Adipocyte (in vitro differentiated cells): ENCODE data around the gene DEFB131B.
"Not testable (repeated sequence)": the region's sequence is repeated elsewhere in the genome, so short reads cannot be mapped to it uniquely, and the experiment has no call there.

Experiments
- DNase-seq: peaks from one replicate; pipeline ENCODE4 v3.0.0-alpha.2; 2015; ENCODE audit warnings: low read depth
- H3K27me3 ChIP-seq: replicated peaks from 2 replicates; pipeline ENCODE4 v1.7.0; 2013; ENCODE audit warnings: mild to moderate bottlenecking, low read length, moderate library complexity; ENCODE audit not compliant: control insufficient read depth, insufficient read depth
- H3K36me3 ChIP-seq: 2 replicates; pipeline ENCODE4 v1.7.0; 2013; ENCODE audit warnings: low read length, mild to moderate bottlenecking, moderate library complexity; ENCODE audit not compliant: control insufficient read depth, insufficient read depth, severe bottlenecking
- H3K4me1 ChIP-seq: 2 replicates; pipeline ENCODE4 v1.7.0; 2013; ENCODE audit warnings: mild to moderate bottlenecking, low read length, moderate library complexity; ENCODE audit not compliant: control insufficient read depth, insufficient read depth
- H3K4me3 ChIP-seq: 2 replicates; pipeline ENCODE4 v1.7.0; 2013; ENCODE audit warnings: mild to moderate bottlenecking, low read length, moderate library complexity
- H3K9ac ChIP-seq: 2 replicates; pipeline ENCODE4 v1.7.0; 2013; ENCODE audit warnings: mild to moderate bottlenecking, low read length, moderate library complexity
- H3K9me3 ChIP-seq: 2 replicates; pipeline ENCODE4 v1.7.0; 2013; ENCODE audit warnings: mild to moderate bottlenecking, low read length, moderate library complexity; ENCODE audit not compliant: control insufficient read depth

DEFB131B gene

DNA sequence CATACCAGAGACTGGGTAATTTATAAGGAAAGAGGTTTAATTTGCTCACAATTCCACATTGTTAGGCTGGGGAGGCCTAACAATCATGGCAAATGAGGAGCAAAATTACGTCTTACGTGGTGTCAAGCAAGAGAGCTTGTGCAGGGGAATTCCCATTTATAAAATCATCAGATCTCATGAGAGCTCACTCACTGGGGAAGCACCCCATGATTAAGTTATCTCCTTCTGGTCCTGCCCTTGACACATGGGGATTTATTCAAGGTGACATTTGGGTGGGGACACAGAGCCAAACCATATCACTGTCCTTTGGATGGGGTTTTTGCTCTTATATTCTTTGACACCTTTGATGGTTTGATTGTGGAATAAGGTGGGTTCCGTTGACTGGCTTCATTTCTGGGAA is 8.3 kb upstream of the DEFB131B start:
- not testable (repeated sequence) for H3K27me3 ChIP-seq, H3K4me1 ChIP-seq, H3K9me3 ChIP-seq, H3K9ac ChIP-seq, DNase-seq, H3K36me3 ChIP-seq, H3K4me3 ChIP-seq

DNA sequence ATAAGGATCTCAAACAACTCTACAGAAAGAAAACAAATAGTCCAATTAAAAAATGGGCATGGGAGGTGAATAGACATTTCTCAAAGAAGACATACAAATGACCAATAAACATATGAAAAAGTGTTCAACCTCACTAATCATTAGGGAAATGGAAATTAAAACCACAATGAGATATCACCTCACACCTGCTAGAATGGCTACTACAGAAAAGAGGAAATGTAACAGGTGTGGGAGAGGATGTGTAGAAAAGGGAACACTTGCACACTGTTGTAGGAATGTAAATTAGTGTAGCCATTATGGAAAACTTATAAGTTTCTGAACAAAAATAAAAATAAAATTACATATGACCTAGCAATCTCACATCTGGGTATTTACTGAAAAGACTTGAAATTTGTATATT is 7.6 kb upstream of the DEFB131B start:
- H3K9ac ChIP-seq, H3K36me3 ChIP-seq, H3K4me3 ChIP-seq, H3K9me3 ChIP-seq, H3K27me3 ChIP-seq, H3K4me1 ChIP-seq, DNase-seq: not testable (repeated sequence)

DNA sequence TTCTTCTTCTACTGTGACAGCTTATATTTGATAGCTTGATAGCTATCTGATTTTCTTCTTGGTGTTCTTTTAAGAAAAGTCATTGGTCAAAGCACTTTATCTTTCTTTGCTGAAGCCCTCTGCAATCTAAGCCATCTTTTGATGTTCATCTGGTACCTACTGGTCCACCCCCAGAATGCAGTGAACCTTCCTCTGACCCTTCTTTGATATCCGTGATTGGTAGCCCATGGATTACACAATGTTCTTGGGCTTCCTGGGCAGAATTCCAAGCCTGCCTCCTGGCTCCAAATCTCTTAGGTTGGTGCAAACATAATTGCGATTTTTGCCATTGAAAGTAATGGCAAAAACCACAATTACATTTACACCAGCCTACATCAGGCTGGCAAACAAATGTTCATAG is 2.0 kb upstream of the DEFB131B start:
- H3K9ac ChIP-seq, H3K36me3 ChIP-seq, H3K9me3 ChIP-seq, H3K4me3 ChIP-seq, DNase-seq, H3K4me1 ChIP-seq, H3K27me3 ChIP-seq: not testable (repeated sequence)

DNA sequence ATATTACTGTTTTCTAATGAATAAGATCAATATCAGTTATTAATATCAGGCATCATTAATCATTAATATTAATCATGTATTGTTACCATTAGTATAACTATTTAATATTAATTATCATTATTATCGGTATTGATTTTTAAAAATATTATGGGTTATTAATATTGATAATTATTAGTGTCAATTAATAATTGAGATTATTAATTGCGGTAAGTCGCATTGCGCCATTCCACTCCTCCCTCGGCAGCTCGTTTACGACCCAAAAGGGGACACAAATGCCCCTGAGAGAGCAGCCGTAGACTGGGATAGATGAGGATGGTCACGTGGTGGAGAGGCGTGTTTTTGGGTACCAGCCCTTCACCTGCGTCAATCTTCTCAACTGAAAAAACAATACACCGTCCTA is 7.6 kb downstream of the DEFB131B start:
- DNase-seq, H3K36me3 ChIP-seq, H3K4me1 ChIP-seq, H3K9me3 ChIP-seq, H3K4me3 ChIP-seq, H3K27me3 ChIP-seq, H3K9ac ChIP-seq: not testable (repeated sequence)

DNA sequence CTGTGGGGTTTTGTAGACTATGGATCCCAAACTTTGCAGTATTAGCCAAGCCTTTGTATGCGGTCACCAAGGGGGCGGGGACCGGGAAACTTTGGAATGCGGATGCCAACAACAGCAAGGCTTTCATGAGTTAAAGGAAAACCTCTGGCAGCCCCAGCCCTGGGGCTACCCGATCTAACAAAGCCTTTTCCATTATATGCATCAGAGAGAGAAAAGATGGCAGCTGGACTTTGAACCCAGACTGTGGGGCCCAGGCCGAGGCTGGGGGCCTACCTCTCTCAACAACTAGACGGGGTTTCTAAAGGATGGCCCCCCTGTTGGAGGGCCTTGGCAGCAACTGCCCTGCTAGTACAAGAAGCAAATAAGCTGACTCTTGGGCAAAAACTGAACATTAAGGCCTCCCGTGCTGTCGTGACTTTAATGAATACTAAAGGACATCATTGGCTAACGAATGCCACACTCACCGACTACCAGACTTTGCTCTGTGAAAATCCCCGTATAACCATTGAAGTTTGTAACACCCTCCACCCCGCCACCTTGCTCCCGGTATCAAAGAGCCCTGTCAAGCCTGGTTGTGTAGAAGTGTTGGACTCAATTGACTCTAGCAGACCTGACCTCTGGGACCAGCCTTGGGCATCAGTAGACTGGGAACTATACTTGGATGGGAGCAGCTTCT is 10.2 kb downstream of the DEFB131B start:
- H3K9me3 ChIP-seq, H3K27me3 ChIP-seq, H3K36me3 ChIP-seq: not testable (repeated sequence)

DNA sequence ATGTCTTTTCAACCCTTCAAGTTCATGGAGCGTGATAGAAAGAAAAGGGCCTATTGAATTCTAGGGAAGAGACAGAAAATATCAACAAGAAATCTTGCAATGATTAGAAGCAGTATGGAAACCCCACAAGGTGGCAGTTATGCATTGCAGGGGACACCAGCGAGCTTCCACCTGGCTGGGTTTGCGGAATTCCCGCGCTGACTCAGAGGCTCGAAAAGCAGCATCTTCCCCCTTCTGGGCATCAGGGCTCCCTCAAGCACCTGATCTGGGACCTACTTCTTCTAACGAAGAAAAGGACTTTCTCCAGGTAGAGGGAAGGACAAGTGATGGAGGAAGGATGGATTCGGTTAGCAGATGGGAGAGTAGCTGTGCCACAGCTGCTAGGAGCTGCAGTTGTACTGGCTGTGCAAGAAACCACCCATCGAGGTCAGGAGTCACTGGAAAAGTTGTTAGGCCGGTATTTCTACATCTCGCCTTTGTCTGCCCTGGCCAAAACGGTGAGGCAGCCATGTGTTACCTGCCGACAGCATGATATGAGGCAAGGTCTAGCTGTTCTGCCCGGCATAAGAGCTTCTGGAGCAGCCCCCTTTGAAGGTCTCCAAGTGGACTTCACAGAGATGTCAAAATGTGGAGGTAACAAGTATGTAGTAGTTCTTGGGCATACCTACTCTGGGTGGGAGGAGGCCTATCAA is 11.1 kb downstream of the DEFB131B start:
- H3K9me3 ChIP-seq, H3K36me3 ChIP-seq, H3K4me3 ChIP-seq, H3K4me1 ChIP-seq, DNase-seq, H3K9ac ChIP-seq, H3K27me3 ChIP-seq: not testable (repeated sequence)

More for the DNA sequence above, 10.2 kb downstream of the DEFB131B start:
- DNase-seq, H3K9ac ChIP-seq, H3K4me1 ChIP-seq, H3K4me3 ChIP-seq: not testable (repeated sequence)

DNA sequence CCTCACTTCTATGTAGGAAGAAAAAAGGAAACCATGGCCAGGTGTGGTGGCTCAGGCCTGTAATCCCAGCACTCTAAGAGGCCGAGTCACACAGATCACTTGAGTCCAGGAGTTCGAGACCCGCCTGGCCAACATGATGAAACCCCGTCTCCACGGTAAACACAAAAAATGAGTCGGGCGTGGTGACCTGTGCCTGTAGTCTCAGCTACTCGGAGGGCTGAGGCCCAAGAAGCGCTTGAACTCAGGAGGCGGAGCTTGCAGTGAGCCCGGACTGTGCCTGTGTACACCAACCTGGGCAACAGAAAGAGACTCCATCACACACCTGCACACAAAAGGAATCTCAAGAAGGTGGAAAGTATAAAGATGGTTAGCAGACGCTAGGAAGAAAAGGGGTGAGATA is 17.7 kb downstream of the DEFB131B start:
- peaks cover 4% of the 10 kb centered on the region for H3K4me1 ChIP-seq
- no peak overlapping the region for H3K9ac ChIP-seq
- DNase-seq, result no peak

DNA sequence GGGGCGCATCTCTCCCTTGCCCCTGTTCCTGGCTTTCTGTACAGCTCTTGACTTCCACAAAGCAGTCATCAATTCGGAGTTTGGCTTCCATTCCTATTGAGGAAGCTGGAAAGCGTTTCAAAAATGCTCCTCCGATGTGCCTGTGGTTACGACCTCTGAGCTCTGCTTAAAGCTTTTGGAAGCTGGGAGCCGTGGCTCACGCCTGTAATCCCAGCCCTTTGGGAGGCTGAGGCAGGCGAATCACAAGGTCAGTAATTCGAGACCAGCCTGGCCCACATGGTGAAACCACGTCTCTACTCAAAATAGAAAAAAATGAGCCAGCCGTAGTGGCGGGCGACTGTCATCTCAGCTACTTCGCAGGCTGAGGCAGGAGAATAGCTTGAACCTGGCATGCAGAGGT is 22.9 kb downstream of the DEFB131B start:
- peak; percentile 29 for DNase-seq
- H3K4me1 ChIP-seq, H3K4me3 ChIP-seq, H3K36me3 ChIP-seq, H3K9me3 ChIP-seq, H3K27me3 ChIP-seq, H3K9ac ChIP-seq: not testable (repeated sequence)

More for the DNA sequence above, 17.7 kb downstream of the DEFB131B start:
- Histone ChIP-seq H3K27me3 (no peaks in the 10 kb centered on the region), H3K4me3 (no peak overlapping the region), H3K9me3 (no peaks in the 10 kb centered on the region), H3K36me3 (no peaks in the 10 kb centered on the region)

DNA sequence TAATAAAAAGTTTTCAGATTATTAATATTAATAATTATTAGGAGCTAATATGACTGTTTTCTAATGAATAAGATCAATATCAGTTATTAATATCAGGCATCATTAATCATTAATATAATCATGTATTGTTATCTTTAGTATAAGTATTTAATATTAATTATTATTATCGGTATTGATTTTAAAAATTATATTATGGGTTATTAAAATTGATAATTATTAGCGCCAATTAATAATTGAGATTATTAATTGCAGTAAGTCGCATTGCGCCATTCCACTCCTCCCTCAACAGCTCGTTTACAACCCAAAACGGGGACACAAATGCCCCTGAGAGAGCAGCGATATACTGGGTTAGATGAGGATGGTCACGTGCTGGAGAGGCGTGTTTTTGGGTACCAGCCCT is 30.0 kb downstream of the DEFB131B start:
- H3K4me1 ChIP-seq, result no peaks in the 10 kb centered on the region

DNA sequence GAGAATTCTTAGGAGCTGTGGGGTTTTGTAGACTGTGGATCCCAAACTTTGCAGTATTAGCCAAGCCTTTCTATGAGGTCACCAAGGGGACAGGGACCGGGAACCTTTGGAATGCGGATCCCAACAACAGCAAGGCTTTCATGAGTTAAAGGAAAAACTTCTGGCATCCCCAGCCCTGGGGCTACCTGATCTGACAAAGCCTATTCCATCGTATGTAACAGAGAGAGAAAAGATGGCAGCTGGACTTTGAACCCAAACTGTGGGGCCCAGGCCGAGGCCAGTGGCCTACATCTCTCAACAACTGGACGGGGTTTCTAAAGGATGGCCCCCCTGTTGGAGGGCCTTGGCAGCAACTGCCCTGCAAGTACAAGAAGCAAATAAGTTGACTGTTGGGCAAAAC is 32.5 kb downstream of the DEFB131B start:
- not testable (repeated sequence) for H3K9me3 ChIP-seq, H3K4me3 ChIP-seq, H3K27me3 ChIP-seq, H3K4me1 ChIP-seq, H3K9ac ChIP-seq, DNase-seq
- peaks cover 11% of the 10 kb centered on the region for H3K36me3 ChIP-seq

More for the DNA sequence above, 30.0 kb downstream of the DEFB131B start:
- Histone ChIP-seq H3K4me3 (no peak overlapping the region), H3K9me3 (no peaks in the 10 kb centered on the region), H3K27me3 (no peaks in the 10 kb centered on the region), H3K36me3 (no peaks in the 10 kb centered on the region), H3K9ac (no peak overlapping the region)
- DNase-seq, result no peak

DNA sequence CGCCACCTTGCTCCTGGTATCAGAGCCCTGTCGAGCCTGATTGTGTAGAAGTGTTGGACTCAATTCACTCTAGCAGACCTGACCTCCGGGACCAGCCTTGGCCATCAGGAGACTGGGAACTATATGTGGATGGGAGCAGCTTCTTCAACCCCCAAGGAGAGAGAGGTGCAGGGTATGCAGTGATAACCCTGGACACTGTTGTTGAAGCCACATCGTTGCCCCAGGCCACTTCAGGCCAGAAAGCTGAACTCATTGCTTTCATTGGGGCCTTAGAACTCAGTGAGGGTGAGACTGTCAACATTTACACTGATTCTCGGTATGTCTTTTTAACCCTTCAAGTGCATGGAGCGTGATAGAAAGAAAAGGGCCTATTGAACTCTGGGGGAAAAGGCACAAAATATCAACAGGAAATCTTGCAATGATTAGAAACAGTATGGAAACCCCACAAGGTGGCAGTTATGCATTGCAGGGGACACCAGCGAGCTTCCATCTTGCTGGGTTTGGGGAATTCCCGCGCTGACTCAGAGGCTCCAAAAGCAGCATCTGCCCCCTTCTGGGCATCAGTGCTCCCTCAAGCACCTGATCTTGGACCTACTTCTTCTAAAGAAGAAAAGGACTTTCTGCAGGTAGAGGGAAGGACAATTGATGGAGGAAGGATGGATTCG is 33.2 kb downstream of the DEFB131B start:
- H3K4me1 ChIP-seq, H3K9me3 ChIP-seq, H3K9ac ChIP-seq, DNase-seq, H3K4me3 ChIP-seq, H3K27me3 ChIP-seq: not testable (repeated sequence)
- H3K36me3 ChIP-seq, result peaks cover 17% of the 10 kb centered on the region
